GM15510 (cell line): ENCODE results near the gene KIF3A.

Experiments used
- POLR2A ChIP-seq: IDR thresholded peaks from 3 replicates; pipeline ENCODE4 v1.6.1; 2011; ENCODE audit warnings: borderline replicate concordance; ENCODE audit not compliant: insufficient read length; ENCODE audit errors: extremely low read depth

The KIF3A gene

GRCh38 chr5:132679717-132680380 lies 57.5 kb downstream of the KIF3A start:
- TF ChIP-seq POLR2A: no peak

- no peak for TF ChIP-seq POLR2A
These were observed 58.2 kb downstream of the KIF3A start for GRCh38 chr5:132679166-132679565.

DNA sequence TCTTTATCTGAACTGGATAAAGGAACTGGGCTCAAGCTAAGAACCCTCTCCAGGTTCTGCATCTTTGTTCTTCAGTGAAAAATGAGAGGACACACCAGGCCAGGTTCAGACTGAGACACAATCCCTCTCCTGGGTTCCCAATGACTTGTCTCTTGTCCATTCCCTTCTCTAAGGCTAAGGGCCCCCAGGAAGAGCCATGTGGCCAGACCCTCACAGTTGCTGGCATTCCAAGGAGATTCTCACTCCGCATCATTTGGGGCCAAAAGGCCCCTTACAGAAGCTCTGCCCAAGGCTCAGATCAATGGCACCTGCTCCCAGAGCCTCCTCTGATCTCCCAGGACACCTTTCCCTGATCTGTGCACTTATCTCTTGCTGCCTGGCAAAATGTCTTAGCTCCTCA lies 58.6 kb downstream of the KIF3A start:
- TF ChIP-seq POLR2A: no peak

DNA sequence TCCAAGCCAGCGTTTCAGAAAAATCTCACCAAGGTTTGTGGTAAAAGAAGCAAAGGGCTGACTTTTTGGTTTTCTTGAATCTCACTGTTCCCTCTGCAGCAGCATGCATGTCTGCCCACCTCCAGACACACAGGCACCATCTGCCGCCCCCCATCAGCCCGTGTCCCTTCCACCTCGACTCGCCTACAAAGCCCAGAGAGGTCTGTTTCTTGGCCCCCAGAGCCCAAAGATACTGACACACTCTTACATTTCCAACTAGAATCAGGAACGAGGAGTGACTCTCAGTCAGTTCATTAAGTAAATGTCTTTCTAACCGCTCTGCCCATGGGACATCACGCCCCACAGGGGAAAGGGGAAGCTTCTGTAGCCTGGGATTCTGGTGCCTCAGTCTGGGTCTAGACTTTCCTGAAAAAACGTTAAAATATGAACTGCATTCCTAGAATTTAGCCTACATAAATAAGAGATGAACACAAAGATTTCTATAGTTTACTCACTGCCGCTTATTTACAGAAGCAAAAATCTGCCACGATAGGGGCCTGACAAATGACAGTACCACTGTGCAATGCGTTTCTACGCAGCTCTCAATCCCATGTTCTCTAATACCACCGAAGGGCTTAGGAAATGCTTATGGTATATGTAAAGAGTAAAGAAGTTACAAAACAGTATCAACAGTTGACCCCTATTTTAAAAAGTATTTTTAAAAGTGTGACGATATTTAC lies 59.5 kb downstream of the KIF3A start:
- no peak for TF ChIP-seq POLR2A

DNA sequence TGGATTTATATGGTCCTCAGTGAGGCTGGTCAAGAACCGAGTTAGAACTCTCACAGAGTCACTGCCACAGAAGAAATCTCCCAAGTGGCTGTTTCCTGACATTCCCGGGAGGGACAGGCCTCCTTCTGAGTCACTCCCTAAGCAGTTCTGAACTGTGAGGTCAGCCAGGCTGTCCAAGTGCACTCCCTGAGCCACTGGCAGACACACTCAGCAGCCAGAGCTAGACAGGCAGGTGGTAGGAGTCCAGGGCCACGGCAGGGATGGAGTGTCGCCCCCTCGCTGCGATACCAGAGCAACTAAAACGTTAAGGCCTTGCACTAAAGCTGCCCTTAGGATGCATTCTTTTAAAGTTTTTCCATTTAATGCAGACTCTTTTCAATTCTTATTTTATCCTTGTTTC lies 60.2 kb downstream of the KIF3A start:
- no peak for TF ChIP-seq POLR2A

DNA sequence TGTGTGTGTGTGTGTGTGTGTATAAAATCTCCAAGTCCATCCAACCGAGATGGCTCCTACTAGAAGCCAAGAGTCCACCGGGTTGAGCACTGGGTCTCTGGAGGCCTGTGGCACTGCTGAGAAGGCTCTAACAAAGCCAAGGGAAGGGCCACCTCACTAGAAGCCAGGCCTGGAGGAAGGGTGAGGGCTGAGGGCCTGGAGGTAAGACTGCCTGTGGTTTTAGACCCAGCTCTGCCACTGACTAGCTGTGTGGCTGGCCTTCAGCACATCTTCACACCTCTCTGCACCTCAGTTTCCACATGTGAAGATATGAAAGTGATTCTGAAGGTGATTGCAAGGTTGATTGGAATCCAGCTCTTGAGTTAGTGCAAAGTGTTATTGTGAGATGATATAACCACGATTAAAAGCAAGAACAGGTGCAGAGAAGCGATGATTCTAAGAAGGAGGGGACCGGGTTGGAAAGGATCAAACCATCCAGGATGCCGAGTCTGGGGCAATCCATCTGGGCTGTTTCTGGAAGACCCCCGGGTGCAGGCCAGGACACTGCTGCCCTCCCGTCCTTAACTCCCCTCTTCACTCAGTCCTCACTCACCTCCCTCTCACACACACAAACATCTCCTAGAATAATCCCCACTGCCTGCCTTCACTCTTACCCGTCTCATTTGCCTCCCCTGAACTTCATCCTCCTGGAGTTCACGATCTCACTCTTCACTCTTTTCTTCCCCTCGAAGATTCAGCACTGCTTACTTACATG lies 61.2 kb downstream of the KIF3A start:
- no peak for TF ChIP-seq POLR2A

DNA sequence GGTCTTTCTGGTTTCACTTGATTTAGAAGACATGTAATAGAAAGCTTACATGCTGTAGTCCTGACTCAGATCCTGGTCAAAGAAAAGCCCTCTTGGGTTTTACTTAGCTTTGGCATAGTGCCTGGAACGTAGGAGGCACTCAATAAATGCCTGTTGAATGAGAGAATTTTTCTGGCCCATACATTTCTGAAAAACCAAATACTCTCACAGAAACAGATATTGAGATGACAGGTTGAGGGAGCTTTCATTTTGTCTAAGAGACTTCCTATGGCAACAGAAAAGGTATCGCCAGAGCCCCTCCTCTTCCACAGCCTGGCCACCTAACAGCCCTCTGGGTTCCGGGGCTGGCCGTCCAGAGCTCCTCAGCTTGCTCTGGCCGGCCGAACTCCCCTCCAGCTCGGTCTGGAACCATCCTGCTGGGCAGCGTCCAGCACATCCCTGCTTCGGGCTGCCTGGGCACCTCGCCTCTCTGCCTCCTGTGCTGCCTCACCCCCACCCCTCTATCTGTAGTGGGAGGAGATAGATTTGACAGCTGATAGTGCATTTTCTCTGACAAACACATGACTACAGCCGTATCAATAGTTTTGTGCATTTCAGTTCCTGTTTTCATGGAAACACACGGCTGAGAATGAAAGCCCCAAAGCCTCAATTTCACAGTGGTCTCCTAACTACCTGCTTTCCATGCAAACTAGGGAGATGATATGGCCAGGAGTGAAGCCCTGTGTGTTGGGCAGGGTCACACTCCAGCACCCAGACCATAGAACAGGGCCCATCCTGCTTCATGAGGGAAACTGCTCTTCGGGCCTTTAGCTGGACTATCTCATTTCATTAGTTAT lies 62.5 kb downstream of the KIF3A start:
- TF ChIP-seq POLR2A: no peak

DNA sequence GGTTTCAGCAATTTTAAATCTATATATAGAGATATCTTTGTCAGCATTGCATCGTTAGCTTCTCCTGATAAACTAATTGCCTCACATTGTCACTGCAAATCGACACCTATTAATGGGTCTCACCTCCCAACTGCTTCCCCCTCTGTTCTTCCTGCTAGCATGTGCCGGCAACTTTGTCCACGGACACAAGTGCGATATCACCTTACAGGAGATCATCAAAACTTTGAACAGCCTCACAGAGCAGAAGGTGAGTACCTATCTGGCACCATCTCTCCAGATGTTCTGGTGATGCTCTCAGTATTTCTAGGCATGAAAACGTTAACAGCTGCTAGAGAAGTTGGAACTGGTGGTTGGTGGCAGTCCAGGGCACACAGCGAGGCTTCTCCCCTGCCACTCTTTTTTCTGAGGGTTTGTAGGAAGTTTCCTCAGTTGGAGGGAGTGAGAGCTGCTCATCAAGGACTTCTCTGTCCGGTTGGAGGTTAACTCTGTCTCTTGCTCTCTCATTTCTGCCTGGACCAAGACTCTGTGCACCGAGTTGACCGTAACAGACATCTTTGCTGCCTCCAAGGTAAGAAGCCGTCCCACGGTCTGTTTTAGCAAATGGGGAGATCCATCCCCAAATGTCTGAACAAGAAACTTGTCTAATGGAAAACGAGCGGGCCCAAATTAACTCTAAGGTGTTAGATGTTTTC lies 63.3 kb downstream of the KIF3A start, which contains the start of gene IL4:
TSS of gene IL4 (plus strand) at position 51 of the 692 bp plus-strand sequence. CDS start at position 113, 62 bp downstream.
- TF ChIP-seq POLR2A: no peak

GRCh38 chr5:132673488-132673887 lies 63.9 kb downstream of the KIF3A start:
- TF ChIP-seq POLR2A: no peak

DNA sequence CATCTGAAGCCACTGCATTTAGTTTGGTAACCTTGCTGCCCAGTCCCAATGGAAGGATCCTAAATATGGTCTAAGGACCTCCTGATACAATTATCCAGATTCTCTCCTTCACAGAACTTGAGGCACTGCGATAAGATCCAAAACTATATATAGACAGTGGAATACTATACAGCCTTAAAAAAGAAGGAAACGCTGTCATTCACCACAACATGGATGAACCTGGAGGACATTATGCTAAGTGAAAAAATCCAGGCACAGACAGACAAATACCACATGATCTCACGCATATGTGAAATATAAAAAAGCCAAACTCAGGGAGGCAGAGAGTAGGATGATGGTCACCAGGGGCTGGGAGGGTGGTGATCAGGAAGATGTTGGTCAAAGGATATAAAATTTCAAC lies 66.3 kb downstream of the KIF3A start:
- TF ChIP-seq POLR2A: no peak

- no peak for TF ChIP-seq POLR2A
These were observed 67.1 kb downstream of the KIF3A start for GRCh38 chr5:132669966-132670882.

DNA sequence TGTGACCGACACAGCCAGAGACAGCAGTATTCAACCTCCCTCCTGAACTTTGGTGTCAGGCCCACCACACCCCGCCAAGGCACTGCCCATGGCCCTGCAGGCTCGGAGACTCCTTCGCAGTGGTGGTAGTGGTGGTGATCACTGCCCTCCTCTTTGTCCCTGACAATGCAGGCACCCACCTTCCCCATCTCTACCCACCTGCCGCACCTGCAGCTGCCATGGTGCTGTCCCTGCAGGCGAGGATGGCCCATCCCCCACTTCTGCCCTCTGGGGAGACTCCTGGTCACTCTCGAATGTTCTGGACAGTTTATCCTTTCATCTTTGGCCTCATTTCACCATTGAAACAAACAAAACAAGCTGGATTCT lies 67.9 kb downstream of the KIF3A start:
- no peak for TF ChIP-seq POLR2A
